ENCODE results near the gene DLX3. TPM values are rescaled to one million over a fixed set of nuclear protein-coding genes. Genes with fewer than 3 reads are reported as not detected.

DLX3 gene
- total RNA-seq, 1 experiment from 2014 or later = 0.74 TPM

DNA sequence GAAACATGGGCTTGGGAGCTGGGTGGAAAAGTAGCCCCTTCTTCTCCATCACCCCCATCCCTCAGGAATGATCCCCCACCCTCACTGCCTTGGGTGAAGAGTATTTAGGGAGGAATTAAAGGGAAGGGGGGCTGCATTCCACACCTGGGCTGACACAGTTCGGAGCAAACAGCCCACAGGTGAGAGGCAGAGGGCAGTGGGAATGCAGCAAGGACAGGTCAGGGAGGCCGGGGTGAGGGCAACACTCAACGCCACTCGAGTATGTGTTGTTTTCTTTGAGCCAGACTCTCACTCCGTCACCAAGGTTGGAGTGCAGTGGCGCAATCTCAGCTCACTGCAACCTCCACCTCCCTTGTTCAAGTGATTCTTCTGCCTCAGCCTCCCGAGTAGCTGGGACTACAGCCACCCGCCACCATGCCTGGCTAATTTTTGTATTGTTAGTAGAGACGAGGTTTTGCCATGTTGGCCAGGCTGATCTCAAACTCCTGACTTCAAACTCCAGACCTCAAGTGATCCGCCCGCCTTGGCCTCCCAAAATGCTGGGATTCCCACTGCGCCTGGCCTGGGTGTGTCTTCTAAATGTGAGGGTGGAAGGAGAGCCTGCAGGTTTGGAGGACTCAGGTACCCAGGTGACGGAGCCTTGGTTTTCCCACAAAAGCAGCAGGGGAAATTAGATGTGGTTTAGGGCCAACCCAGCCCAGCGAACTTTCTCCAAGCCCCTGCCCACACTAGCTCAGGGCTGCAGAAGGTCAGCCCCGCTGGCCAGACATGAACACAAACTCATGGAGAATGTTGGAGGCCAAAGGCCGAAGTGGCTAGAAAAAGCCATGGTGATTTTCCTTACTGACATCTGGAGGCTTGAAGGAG is 39.7 kb upstream of the DLX3 start:
- Mint-ChIP-seq H3K4me3 (no peak overlapping the region), H3K27me3 (ENCODE audit: low read depth) (peaks cover 5% of the 10 kb centered on the region), H3K4me1 (peaks cover 11% of the 10 kb centered on the region), H3K36me3 (no peaks in the 10 kb centered on the region), H3K9me3 (no peaks in the 10 kb centered on the region), H3K27ac (peak overlapping the region; percentile 57; the same call in 1 of the 2 replicates)
- TF ChIP-seq, protein P1, sequence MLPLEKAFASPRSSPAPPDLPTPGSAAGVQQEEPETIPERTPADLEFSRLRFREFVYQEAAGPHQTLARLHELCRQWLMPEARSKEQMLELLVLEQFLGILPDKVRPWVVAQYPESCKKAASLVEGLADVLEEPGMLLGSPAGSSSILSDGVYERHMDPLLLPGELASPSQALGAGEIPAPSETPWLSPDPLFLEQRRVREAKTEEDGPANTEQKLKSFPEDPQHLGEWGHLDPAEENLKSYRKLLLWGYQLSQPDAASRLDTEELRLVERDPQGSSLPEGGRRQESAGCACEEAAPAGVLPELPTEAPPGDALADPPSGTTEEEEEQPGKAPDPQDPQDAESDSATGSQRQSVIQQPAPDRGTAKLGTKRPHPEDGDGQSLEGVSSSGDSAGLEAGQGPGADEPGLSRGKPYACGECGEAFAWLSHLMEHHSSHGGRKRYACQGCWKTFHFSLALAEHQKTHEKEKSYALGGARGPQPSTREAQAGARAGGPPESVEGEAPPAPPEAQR (CRISPR knock-in tag; IDR thresholded peaks at IDR 0.05) = no peak
- TF ChIP-seq, protein P2, sequence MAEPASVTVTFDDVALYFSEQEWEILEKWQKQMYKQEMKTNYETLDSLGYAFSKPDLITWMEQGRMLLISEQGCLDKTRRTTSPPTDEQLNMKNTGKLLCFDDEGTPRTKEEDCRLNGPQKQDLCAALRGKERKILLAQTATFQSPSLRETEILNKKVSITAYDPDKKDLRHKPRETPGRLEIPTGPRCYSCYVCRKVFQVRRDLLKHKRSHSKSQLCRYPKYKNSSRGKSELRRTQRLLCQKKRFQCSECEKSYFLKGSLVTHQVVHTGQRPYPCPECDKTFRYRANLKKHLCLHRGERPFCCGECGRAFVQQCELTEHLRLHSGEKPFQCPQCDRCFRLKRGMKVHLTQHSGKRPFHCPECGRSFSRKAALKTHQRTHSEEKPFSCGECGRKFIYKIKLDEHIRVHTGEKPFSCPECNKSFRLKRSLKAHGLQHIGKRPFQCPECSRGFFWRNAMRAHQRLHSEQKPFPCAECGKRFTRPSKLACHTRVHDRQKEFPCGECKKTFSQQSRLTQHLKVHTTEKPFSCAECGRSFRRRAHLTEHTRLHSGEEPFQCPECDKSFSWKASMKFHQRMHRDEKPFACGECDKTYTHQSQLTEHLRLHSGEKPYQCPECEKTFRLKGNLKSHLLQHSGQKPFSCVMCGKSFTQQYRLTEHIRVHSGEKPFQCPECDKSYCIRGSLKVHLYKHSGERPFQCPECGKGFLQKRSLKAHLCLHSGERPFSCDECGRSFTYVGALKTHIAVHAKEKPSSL (CRISPR knock-in tag; conservative IDR thresholded peaks at IDR 0.05) = no peak
- TF ChIP-seq, protein P3, sequence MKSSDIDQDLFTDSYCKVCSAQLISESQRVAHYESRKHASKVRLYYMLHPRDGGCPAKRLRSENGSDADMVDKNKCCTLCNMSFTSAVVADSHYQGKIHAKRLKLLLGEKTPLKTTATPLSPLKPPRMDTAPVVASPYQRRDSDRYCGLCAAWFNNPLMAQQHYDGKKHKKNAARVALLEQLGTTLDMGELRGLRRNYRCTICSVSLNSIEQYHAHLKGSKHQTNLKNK (CRISPR knock-in tag; IDR thresholded peaks at IDR 0.05) = no peak
- TF ChIP-seq, protein P4, sequence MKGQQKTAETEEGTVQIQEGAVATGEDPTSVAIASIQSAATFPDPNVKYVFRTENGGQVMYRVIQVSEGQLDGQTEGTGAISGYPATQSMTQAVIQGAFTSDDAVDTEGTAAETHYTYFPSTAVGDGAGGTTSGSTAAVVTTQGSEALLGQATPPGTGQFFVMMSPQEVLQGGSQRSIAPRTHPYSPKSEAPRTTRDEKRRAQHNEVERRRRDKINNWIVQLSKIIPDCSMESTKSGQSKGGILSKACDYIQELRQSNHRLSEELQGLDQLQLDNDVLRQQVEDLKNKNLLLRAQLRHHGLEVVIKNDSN (CRISPR knock-in tag; IDR thresholded peaks at IDR 0.05) = no peak
- TF ChIP-seq, protein P5, sequence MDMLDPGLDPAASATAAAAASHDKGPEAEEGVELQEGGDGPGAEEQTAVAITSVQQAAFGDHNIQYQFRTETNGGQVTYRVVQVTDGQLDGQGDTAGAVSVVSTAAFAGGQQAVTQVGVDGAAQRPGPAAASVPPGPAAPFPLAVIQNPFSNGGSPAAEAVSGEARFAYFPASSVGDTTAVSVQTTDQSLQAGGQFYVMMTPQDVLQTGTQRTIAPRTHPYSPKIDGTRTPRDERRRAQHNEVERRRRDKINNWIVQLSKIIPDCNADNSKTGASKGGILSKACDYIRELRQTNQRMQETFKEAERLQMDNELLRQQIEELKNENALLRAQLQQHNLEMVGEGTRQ (CRISPR knock-in tag; IDR thresholded peaks at IDR 0.05) = no peak
- TF ChIP-seq TEAD1 (CRISPR knock-in tag; IDR thresholded peaks at IDR 0.05) (no peak), OVOL2 (CRISPR knock-in tag; IDR thresholded peaks at IDR 0.05; ENCODE audit: borderline replicate concordance) (no peak), ZNF263 (CRISPR knock-in tag; IDR thresholded peaks at IDR 0.05; ENCODE audit: low read depth) (no peak), NFATC4 (CRISPR knock-in tag; IDR thresholded peaks at IDR 0.05) (no peak), TEAD4 (CRISPR knock-in tag; IDR thresholded peaks at IDR 0.05) (no peak), ATF1 (CRISPR knock-in tag; IDR thresholded peaks at IDR 0.05) (no peak)
- TF ChIP-seq, protein P6, sequence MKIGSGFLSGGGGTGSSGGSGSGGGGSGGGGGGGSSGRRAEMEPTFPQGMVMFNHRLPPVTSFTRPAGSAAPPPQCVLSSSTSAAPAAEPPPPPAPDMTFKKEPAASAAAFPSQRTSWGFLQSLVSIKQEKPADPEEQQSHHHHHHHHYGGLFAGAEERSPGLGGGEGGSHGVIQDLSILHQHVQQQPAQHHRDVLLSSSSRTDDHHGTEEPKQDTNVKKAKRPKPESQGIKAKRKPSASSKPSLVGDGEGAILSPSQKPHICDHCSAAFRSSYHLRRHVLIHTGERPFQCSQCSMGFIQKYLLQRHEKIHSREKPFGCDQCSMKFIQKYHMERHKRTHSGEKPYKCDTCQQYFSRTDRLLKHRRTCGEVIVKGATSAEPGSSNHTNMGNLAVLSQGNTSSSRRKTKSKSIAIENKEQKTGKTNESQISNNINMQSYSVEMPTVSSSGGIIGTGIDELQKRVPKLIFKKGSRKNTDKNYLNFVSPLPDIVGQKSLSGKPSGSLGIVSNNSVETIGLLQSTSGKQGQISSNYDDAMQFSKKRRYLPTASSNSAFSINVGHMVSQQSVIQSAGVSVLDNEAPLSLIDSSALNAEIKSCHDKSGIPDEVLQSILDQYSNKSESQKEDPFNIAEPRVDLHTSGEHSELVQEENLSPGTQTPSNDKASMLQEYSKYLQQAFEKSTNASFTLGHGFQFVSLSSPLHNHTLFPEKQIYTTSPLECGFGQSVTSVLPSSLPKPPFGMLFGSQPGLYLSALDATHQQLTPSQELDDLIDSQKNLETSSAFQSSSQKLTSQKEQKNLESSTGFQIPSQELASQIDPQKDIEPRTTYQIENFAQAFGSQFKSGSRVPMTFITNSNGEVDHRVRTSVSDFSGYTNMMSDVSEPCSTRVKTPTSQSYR (CRISPR knock-in tag; IDR thresholded peaks at IDR 0.05) = no peak
- TF ChIP-seq, protein P7, sequence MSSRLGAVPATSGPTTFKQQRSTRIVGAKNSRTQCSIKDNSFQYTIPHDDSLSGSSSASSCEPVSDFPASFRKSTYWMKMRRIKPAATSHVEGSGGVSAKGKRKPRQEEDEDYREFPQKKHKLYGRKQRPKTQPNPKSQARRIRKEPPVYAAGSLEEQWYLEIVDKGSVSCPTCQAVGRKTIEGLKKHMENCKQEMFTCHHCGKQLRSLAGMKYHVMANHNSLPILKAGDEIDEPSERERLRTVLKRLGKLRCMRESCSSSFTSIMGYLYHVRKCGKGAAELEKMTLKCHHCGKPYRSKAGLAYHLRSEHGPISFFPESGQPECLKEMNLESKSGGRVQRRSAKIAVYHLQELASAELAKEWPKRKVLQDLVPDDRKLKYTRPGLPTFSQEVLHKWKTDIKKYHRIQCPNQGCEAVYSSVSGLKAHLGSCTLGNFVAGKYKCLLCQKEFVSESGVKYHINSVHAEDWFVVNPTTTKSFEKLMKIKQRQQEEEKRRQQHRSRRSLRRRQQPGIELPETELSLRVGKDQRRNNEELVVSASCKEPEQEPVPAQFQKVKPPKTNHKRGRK (CRISPR knock-in tag; IDR thresholded peaks at IDR 0.05; ENCODE audit: borderline replicate concordance) = no peak
- CTCF ChIA-PET = interaction anchor here (1.0 to 3.3 kb wide), 4 partner anchors 22 to 135 kb away, joined by 3 to 13 read pairs (median 8); partner anchors contain the start of gene ITGA3
- ATAC-seq (no peak; the same call in 1 of the 2 replicates), DNase-seq (ENCODE audit: low spot score) (no peak)
- POLR2A ChIA-PET = interaction anchor here (0.7 kb wide), 1 partner anchor 13 kb away, joined by 6 read pairs; no protein-coding TSS in a partner anchor

Measured in WTC11 (cell line).